NCI-H345 treated with DMSO at 0.1 percent for 48 hours (cell line): ENCODE data around the gene FOXA2.
"Not testable (repeated sequence)": the region's sequence is repeated elsewhere in the genome, so short reads cannot be mapped to it uniquely, and the experiment has no call there.

ENCODE experiments used
- DNase-seq: peaks from one replicate; lab custom pipeline; 2025; ENCODE audit not compliant: unreplicated experiment; lab: John Stamatoyannopoulos, UW

FOXA2 gene

GRCh38 chr20:22584522-22584921, at the start of gene FOXA2:
TSS of gene FOXA2 (minus strand) at chr20:22584572. CDS start at chr20:22584278, 294 bp downstream.
- peak; percentile 66 for DNase-seq

- DNase-seq = peak; percentile 58
Measured at GRCh38 chr20:22630701-22631100, 46.3 kb upstream of the FOXA2 start.

DNA sequence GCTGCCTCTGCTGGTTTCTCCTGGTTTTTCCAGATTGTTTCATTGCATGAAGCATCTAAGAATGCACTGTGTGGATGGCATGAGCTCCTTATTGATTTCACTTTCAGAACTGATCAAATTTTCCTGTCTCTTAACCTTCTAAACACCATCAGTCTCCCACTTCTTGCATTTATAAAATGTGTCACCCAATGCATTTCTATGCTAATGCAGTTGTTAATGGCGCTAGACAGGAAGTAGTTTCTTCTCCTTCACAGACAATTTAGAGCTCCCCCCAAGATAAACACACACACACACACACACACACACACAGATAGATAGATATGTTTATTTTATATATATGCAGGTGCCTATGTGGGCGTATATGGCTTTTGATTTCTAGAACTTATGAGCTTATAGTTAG, 45.6 kb upstream of the FOXA2 start:
- DNase-seq = no peak

DNA sequence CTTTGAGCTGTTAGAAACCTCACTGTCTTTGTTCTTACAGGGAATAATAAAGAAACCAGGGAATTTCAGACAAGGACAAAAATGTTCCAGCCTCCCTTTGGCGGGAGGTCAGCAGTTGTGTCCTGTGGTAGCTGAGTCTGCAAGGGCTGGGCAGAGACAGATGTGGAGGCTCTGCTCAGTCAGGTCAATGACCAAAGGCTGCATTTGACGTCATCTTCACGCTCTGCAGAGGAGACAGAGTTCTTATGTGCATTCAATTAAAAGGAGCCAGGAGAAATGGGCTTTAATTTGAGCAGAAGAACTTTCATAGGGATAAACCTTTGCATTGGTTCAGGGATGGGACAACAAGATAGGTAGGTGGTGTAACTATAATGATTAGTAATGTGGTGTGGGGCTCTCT, 45.1 kb upstream of the FOXA2 start:
- no peak for DNase-seq

DNA sequence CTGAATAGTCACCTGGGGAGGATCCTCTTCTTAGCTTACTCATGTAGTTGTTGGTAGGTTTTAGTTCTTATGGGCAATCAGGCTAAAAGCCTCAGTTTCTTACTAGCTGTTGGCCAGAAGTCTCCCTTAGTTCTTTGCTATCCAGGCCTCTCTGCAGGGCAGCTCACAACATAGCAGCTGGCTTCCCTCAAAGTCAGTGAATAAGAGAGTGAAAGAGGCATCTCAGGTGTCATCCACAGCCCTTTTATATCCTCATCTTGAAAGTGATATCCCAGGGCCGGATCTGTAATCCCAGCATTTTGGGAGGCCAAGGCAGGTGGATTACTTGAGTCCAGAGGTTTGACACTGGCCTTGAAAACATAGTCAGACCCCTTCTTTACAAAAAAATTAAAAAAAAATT, 42.1 kb upstream of the FOXA2 start:
- DNase-seq = no peak

DNA sequence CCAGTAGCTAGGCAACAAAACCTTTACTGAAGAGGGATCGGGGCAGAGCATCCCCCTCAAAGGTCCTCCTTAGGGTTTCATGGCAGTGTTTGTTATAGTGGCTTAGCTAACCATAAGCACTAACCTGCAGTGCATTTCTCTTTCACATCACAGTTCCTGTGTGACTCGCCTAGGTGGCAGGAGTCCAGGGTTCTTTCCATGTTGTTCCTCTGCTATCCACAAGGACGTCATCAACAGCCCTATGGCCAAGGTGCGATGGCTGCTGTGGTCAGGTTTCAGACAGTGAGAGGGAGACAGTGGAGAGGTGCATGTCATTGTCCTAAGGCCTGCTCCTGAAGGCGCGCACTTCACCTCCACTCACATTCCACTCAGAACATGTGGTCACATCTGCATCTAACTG, 38.8 kb upstream of the FOXA2 start:
- no peak for DNase-seq

DNA sequence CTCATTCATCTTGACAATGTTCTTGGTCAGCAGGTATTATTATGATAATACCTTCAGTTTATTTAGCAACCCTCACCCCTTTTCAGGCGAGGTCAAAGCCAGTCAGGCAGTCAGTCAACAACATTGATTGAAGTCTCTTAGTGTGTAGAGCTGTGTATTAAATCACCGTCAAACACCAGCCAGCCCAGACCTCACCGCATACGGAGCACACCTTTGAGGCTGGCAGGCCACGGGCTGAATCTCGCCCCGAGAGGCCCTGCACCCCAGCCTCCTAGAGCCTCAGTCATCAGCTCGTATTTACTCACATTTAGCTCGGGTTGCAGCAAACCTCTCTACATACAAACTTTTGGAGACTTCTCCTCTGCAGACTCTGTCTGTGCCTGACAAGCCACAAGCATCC, 36.0 kb upstream of the FOXA2 start:
- DNase-seq = no peak

- DNase-seq = no peak
Measured at GRCh38 chr20:22619806-22620205, 35.4 kb upstream of the FOXA2 start.

- no peak for DNase-seq
Measured at GRCh38 chr20:22619272-22619671, 34.9 kb upstream of the FOXA2 start.

DNA sequence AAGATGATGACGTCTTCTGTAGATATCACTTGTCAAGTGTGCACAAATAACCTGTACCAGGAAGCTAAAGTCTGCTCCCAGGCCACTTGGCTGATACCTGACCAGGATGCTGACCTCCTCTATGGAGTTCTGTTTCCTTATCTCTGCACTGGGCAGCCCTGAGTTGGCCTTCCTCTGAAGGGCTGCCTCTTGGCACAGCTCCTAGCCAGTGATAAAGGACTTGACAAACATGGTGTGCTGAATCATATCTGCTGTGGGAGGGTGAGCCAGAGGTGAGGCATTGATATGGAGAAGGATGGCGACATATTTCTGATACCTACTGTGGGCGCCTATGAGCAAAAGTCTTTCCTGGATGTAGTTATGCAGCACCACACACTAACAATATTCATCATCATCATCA, 32.8 kb upstream of the FOXA2 start:
- DNase-seq = no peak

DNA sequence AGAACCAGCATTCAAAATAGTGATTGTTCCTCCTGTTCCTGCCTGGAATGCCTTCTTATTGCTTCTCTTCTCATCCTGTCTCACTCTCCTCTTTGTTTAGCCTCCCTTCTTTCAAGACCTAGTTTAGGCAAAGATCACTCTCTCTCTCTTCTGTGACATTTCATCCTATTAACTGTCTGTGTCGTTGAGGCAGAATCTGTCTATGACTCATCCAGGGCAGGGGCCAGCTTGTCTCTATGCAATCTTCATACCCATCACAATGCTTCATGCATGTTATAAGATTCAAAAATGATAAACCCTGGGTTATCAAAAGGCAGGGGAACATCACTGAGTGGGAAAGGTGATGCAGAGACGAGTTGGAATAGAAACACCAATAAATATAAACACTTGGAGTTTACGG, 32.2 kb upstream of the FOXA2 start:
- no peak for DNase-seq

DNA sequence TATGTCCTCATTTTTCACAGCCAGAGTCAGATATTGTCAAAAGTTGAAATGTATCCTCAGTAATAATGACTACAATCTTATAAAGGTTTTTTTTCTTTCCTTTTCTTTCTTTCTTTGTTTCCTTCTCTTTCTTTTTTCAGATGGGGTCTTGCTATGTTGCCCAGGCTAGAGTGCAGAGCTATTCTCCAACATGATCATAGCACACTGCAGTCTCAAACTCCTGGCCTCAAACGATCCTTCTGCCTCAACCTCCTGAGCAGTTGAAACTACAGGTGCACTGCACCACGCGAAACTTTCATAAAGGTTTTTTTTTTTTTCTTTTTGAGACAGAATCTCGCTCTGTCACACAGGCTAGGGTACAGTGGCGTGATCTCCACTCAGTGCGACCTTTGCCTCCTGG, 31.1 kb upstream of the FOXA2 start:
- no peak for DNase-seq

DNA sequence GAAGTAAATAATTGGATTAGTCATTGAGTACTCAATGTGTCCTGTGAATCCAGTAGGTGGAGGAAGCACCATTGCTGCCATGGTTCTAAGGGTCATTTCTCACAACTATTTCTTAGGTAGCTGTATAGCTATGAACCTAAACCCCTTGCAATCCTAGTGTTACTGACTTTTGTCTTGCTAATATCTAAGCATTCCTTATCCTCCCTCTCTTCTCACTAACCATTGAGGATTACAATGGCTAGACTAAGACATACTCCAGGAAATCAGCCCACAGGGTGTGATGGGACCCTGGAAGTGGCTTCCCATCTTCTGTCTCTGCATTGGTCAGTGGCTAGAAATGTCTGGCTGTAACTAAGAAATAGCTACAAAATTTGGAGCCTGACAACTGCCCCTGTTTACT, 27.3 kb upstream of the FOXA2 start:
- no peak for DNase-seq

- no peak for DNase-seq
Measured at GRCh38 chr20:22607695-22608094, 23.3 kb upstream of the FOXA2 start.

GRCh38 chr20:22604815-22605214, 20.4 kb upstream of the FOXA2 start:
- DNase-seq = no peak

- DNase-seq = no peak
Measured at GRCh38 chr20:22601361-22602141, 17.2 kb upstream of the FOXA2 start.

DNA sequence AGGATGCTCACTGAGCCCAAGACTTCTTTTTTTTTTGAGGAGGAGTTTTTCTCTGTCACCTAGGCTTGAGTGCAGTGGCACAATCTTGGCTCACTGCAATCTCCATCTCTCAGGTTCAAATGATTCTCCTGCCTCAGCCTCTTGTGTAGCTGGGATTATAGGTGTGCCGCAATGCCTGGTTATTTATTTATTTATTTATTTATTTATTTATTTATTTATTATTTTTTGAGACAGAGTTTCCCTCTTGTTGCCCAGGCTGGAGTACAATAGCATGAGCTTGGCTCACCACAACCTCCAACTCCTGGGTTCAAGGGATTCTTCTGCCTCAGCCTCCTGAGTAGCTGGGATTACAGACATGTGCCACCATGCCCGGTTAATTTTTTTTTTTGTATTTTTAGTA, 14.9 kb upstream of the FOXA2 start:
- DNase-seq = not testable (repeated sequence)

- no peak for DNase-seq
Measured at GRCh38 chr20:22597303-22597702, 12.9 kb upstream of the FOXA2 start.

DNA sequence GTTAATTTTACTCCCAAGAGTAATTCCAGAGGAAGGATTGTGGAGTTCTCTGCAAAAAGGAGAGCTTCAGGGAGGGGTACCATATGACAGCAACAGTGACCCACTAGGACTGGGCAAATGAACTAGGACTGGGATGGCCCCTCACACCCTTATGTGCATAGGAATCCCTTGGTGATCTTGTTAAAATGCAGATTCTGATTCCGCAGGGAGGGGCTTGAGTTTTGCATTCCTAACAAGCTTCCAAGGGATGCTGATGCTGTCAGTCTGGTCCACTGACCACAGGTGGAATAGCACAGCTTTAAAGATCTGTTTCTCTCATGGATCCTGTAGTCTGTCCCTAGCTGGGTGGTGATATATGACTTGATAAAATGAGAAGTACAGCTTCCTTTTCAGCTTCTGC, 6.3 kb upstream of the FOXA2 start:
- no peak for DNase-seq

GRCh38 chr20:22586645-22587310, 2.4 kb upstream of the FOXA2 start:
- no peak for DNase-seq

- DNase-seq = no peak
Measured at GRCh38 chr20:22585786-22586493, 1.6 kb upstream of the FOXA2 start.
